ENCODE results near the gene POU3F2.

DNA sequence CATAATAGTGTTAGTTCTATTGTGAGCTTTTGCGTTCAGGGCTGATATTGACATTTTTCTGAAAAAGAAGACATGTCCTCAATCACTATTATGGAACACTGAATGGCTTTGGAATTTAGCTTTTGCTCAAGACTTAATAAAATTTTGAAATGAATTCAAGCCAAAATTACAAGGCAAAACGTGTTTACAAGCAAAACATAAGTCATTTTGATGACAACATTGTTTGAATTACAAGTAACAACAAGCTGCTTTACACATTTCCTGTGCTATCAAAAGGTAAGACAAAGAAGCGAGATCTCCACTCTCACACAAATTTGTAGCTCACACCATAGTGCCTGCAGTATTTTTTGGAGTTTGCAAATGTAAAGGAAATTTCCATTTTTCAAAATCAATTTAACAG lies 37.4 kb downstream of the POU3F2 start:
- TF ChIP-seq, protein P1, sequence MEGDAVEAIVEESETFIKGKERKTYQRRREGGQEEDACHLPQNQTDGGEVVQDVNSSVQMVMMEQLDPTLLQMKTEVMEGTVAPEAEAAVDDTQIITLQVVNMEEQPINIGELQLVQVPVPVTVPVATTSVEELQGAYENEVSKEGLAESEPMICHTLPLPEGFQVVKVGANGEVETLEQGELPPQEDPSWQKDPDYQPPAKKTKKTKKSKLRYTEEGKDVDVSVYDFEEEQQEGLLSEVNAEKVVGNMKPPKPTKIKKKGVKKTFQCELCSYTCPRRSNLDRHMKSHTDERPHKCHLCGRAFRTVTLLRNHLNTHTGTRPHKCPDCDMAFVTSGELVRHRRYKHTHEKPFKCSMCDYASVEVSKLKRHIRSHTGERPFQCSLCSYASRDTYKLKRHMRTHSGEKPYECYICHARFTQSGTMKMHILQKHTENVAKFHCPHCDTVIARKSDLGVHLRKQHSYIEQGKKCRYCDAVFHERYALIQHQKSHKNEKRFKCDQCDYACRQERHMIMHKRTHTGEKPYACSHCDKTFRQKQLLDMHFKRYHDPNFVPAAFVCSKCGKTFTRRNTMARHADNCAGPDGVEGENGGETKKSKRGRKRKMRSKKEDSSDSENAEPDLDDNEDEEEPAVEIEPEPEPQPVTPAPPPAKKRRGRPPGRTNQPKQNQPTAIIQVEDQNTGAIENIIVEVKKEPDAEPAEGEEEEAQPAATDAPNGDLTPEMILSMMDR (IDR thresholded peaks at IDR 0.05), result no peak
- TF ChIP-seq EZH2 (IDR thresholded peaks at IDR 0.05) (no peak), EZH2phosphoT487 (IDR thresholded peaks at IDR 0.05) (no peak)
